ENCODE data around the gene NLRP9.

The NLRP9 gene

DNA sequence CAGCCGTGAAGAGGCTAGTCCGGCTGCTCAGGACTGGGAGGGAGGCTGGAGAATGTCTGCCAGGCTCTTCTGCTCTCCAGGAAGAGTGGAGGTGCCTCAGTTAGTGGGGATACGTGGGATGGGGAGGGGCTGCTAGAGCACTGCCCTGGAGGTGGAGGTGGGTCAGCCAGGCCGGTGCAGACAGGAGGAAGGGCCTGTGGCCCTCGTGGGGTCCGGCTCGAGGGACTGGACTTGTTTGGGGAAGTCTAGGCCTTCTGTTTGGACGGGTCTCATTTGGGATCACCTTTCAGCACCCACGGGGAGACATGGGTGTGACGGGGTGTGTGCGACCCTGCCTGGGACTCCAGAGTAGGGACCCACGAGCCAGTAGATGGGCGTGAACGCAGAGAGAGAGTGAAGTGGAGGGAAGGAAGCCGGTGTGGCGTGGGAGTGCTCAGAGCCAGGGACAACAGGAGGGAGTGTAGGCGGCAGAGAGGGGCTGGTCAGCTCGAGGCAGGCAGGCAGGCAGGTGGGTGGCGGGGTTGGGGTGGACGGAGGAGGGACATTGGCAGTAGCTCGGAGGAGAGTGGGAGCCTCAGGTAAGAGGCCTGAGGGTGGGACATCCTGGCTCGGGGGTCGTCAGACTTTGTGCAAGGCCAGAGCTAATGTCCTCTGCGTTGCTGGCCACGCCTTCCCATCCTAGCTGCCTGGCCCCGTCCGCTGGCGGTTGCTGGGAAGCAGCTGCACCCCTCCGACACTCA is 51.7 kb downstream of the NLRP9 start:
- no peak for DNase-seq (ENCODE audit: low read depth)
- TF ChIP-seq, protein P1, sequence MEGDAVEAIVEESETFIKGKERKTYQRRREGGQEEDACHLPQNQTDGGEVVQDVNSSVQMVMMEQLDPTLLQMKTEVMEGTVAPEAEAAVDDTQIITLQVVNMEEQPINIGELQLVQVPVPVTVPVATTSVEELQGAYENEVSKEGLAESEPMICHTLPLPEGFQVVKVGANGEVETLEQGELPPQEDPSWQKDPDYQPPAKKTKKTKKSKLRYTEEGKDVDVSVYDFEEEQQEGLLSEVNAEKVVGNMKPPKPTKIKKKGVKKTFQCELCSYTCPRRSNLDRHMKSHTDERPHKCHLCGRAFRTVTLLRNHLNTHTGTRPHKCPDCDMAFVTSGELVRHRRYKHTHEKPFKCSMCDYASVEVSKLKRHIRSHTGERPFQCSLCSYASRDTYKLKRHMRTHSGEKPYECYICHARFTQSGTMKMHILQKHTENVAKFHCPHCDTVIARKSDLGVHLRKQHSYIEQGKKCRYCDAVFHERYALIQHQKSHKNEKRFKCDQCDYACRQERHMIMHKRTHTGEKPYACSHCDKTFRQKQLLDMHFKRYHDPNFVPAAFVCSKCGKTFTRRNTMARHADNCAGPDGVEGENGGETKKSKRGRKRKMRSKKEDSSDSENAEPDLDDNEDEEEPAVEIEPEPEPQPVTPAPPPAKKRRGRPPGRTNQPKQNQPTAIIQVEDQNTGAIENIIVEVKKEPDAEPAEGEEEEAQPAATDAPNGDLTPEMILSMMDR (IDR thresholded peaks at IDR 0.05; ENCODE audit: insufficient read depth, low read depth, low read length, missing control alignments), result no peak
- H3K4me3 ChIP-seq (ENCODE audit: low read depth, low read length), result no peak overlapping the region

- DNase-seq (ENCODE audit: low read depth), result no peak
- no peak overlapping the region for H3K4me3 ChIP-seq (ENCODE audit: low read depth, low read length)
- TF ChIP-seq, protein P1 (IDR thresholded peaks at IDR 0.05; ENCODE audit: insufficient read depth, low read depth, low read length, missing control alignments), result no peak
Observed at GRCh38 chr19:55685776-55686175, 52.4 kb downstream of the NLRP9 start.

DNA sequence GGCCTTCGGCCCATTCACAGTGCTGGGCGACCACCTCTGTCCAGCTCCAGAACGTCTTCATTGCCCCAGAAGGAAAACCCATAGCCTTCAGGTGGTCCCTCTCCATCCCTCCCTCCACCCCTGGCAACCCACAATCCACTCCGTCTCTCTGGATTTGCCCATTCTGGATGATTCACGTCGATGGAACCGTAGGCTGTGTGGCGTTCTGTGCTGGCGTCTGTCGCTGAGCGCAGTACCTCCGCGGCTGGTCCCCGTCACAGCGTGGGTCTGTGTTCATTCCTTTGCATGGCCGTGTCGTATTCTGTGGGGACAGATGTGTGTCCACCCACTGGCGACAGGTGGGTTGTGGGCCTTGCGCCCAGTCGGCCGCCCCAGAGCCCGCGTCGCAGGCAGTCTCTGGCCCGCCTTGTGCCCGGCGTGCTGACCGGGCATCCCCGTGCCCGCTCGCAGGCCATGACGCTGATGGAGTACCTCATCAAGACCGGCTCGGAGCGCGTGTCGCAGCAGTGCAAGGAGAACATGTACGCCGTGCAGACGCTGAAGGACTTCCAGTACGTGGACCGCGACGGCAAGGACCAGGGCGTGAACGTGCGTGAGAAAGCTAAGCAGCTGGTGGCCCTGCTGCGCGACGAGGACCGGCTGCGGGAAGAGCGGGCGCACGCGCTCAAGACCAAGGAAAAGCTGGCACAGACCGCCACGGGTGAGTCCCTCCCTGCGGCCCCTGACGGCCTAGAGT is 53.1 kb downstream of the NLRP9 start:
- DNase-seq (ENCODE audit: low read depth), result no peak
- TF ChIP-seq, protein P1 (IDR thresholded peaks at IDR 0.05; ENCODE audit: insufficient read depth, low read depth, low read length, missing control alignments), result no peak
- H3K4me3 ChIP-seq (ENCODE audit: low read depth, low read length), result no peak overlapping the region

DNA sequence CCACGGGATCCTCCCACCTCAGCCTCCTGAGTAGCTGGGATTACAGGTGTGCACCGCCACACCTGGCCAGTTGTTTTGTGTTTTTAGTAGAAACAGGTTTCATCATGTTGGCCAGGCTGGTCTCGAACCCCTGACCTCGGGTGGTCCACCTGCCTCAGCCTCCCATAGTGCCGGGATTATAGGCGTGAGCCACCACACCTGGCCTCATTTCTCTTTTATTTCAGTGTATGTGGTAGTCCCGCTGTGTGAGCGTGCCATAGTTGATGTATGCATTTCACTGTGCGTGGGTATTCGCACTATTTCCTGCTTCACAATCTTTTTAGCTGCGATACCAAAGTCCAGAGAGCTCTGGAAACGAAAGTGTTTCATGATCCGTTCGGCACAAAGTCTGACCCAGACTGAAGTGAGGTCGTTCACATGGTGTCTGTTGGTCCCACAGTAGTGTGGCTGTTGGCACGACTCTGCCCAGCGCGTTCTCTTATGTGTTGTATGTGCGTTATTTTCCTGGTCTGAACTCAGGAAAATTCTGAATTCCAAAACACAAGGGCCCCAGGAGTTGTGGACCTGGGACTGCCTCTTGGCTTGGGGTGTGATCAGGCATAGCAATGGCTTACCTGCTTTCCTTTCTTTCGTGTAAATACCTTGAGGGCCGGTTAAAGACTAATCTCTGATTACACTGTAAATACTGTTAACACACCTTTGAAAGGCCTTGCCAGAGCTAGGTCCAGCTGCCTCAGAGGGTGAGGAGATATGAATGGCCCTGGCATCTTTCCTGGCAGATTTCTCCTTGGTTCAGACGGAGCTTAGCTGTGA is 54.5 kb downstream of the NLRP9 start:
- no peak overlapping the region for H3K4me3 ChIP-seq (ENCODE audit: low read depth, low read length)
- DNase-seq (ENCODE audit: low read depth), result no peak
- TF ChIP-seq, protein P1 (IDR thresholded peaks at IDR 0.05; ENCODE audit: insufficient read depth, low read depth, low read length, missing control alignments), result no peak

GRCh38 chr19:55681131-55682092 is 56.8 kb downstream of the NLRP9 start:
- no peak for DNase-seq (ENCODE audit: low read depth)
- H3K4me3 ChIP-seq (ENCODE audit: low read depth, low read length), result no peak overlapping the region
- TF ChIP-seq, protein P1 (IDR thresholded peaks at IDR 0.05; ENCODE audit: insufficient read depth, low read depth, low read length, missing control alignments), result no peak

All from GM12865 (cell line).